Measurements from ENCODE around the gene MDC1.

The MDC1 gene

DNA sequence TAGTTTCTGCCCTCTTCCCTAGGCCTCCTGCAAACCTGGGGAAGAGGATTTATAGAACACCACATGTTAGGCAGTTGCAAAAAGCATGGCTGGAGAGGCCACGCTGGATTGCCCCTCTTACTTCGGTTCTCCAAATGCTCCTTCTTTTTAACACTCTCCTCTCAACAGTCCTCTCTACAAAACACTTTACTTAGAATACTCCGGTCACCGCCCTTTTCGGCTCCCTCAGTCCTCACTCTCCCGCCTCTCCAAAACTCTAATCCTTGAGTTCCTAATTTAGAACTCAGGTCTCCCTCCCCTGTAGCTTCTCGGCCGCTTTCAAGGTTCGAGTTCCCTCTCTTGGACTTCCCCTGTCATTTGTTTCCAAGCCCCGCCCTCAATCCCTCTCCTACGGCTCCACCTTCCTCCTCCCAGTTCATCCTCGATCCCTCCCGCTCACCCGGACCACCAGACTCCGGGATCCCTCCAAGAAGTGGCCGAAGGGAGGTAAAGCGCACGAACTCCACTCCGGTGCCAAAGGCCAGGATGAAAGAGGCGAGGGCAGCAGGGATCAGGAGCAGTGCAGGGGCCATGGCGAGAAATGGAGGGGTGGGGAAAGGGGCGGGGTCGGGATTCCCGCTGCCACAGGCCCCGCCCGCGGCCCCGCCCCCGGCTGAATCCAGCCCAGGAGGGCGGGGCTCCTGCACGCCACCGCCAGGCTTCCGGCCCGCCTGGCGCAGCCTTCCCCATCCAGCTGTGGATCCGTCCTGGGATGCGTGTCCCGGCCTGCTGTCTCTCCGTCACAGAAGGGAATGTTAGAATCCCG, 26.5 kb downstream of the MDC1 start, which contains the start of gene NRM:
Gene NRM (minus strand): TSS at position 582 of the 805 bp plus-strand sequence. CDS start 10 bp downstream, at position 572.
- peak; percentile 90 for DNase-seq
- Mint-ChIP-seq H3K36me3 (ENCODE audit: low read depth) (peaks cover 7% of the 10 kb centered on the region), H3K27ac (peak within 1 kb of the TSS; percentile 97), H3K4me3 (peak within 1 kb of the TSS; percentile 93), H3K9me3 (no peaks in the 10 kb centered on the region), H3K4me1 (peaks cover 56% of the 10 kb centered on the region), H3K27me3 (ENCODE audit: low read depth, poor library complexity) (no peaks in the 10 kb centered on the region)
- no peak for TF ChIP-seq CTCF (IDR thresholded peaks at IDR 0.05)

- peak overlapping the region; percentile 97 for H3K27ac Mint-ChIP-seq
- H3K36me3 Mint-ChIP-seq (ENCODE audit: low read depth), result peaks cover 10% of the 10 kb centered on the region
- H3K4me1 Mint-ChIP-seq, result peaks cover 63% of the 10 kb centered on the region
- H3K4me3 Mint-ChIP-seq, result peak overlapping the region; percentile 93
- TF ChIP-seq CTCF (IDR thresholded peaks at IDR 0.05), result no peak
- no peaks in the 10 kb centered on the region for H3K27me3 Mint-ChIP-seq (ENCODE audit: low read depth, poor library complexity)
- DNase-seq, result no peak
- H3K9me3 Mint-ChIP-seq, result no peaks in the 10 kb centered on the region
These were observed 27.1 kb downstream of the MDC1 start for GRCh38 chr6:30689985-30690384.

DNA sequence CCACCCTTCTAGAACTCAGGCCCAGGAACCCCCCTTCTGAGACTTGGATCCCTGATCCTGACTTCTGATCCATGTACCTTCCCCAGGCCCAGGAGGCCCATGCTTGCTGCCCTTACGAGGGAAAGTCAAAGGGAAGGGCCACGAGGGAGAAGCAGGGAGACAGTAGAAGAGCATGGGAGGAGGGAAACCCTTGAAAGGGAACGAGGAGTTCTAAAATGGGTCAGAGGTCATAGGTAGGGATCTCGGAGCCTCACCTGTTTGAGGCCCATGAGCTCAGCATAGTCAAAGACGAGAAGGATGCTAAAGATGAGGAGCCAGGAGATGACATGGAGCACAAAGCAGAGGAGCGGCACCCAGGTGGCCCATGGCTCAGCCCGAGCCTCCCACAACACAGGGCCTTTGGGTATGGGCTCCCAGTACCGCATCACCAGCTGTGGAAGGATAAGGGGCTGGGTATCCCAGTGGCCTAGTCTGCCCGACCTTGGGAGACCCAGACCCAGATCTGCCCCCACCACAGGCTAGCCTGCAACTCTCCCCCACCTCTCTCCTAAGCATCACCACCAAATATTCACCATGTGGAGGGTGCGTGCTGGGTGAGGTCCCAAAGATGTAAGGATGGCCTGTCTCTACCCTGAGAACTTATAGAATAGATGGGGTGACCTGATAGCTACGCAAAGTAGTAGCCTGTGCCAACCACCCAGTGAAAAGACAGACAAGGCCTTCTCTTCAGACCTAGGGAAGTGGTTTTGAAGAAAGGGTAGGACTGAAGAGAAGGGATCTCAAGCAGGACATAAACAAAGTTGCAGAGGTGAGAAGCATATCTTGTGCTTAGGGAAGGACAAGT, 27.8 kb downstream of the MDC1 start:
- Mint-ChIP-seq H3K36me3 (ENCODE audit: low read depth) (peaks cover 12% of the 10 kb centered on the region), H3K27ac (no peak overlapping the region), H3K27me3 (ENCODE audit: low read depth, poor library complexity) (no peaks in the 10 kb centered on the region), H3K4me3 (peak overlapping the region; percentile 93), H3K4me1 (peaks cover 68% of the 10 kb centered on the region), H3K9me3 (no peaks in the 10 kb centered on the region)
- DNase-seq, result no peak
- TF ChIP-seq CTCF (IDR thresholded peaks at IDR 0.05), result no peak

- H3K36me3 Mint-ChIP-seq (ENCODE audit: low read depth), result peaks cover 12% of the 10 kb centered on the region
- peak overlapping the region; percentile 93 for H3K4me3 Mint-ChIP-seq
- peaks cover 75% of the 10 kb centered on the region for H3K4me1 Mint-ChIP-seq
- no peak for TF ChIP-seq CTCF (IDR thresholded peaks at IDR 0.05)
- H3K27me3 Mint-ChIP-seq (ENCODE audit: low read depth, poor library complexity), result no peaks in the 10 kb centered on the region
- no peaks in the 10 kb centered on the region for H3K9me3 Mint-ChIP-seq
- no peak overlapping the region for H3K27ac Mint-ChIP-seq
- DNase-seq, result no peak
These were observed 28.5 kb downstream of the MDC1 start for GRCh38 chr6:30688569-30688968.

- no peak for DNase-seq
- Mint-ChIP-seq H3K27me3 (ENCODE audit: low read depth, poor library complexity) (no peaks in the 10 kb centered on the region), H3K36me3 (ENCODE audit: low read depth) (peaks cover 12% of the 10 kb centered on the region), H3K4me1 (peaks cover 82% of the 10 kb centered on the region), H3K9me3 (no peaks in the 10 kb centered on the region), H3K4me3 (peak overlapping the region; percentile 93), H3K27ac (peak overlapping the region; percentile 95)
- TF ChIP-seq CTCF (IDR thresholded peaks at IDR 0.05), result no peak
These were observed 29.2 kb downstream of the MDC1 start for GRCh38 chr6:30687659-30688431.

All from nephron progenitor cell (in vitro differentiated cells).